GM13976 (cell line): ENCODE results near the gene SLC1A1.

Experiments used
- DNase-seq: peaks from one replicate; pipeline ENCODE4 v3.0.0; 2012; ENCODE audit warnings: low spot score
- in situ Hi-C: fragments of 300-500 bp; cut with MboI; formaldehyde crosslinking; loops from one replicate; pipeline ENCODE4 v1.12.0; 2022; ENCODE audit warnings: low sequenced_read_pairs, mixed read lengths, inconsistent platforms; ENCODE audit not compliant: unreplicated experiment
- TF ChIP-seq, protein P1 (sequence below): IDR thresholded peaks from 2 replicates; pipeline ENCODE4 v1.5.1; 2012; ENCODE audit warnings: borderline replicate concordance, mild to moderate bottlenecking; ENCODE audit not compliant: insufficient read depth; ENCODE audit errors: extremely low read depth, missing control alignments, control extremely low read depth

Gene SLC1A1

DNA sequence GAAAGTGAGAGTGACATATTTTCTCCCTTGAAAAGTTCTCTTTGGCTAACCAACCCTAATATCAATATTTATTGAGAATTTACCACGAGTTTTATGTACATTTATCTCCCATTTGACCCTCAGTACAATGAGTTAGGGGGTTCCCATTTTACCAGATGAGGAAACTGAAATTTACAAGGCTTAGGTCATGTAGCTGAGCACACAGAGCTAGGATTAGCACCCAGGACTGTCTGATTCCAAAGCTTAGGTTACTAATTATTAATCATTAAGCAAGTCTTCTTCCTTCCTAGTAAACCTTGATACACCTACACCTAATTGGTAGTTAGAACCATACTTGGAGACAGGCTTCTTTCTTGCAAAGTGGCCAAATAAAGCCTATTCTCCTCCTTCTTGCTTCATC, 12.2 kb downstream of the SLC1A1 start:
- no peak for DNase-seq
- TF ChIP-seq, protein P1, sequence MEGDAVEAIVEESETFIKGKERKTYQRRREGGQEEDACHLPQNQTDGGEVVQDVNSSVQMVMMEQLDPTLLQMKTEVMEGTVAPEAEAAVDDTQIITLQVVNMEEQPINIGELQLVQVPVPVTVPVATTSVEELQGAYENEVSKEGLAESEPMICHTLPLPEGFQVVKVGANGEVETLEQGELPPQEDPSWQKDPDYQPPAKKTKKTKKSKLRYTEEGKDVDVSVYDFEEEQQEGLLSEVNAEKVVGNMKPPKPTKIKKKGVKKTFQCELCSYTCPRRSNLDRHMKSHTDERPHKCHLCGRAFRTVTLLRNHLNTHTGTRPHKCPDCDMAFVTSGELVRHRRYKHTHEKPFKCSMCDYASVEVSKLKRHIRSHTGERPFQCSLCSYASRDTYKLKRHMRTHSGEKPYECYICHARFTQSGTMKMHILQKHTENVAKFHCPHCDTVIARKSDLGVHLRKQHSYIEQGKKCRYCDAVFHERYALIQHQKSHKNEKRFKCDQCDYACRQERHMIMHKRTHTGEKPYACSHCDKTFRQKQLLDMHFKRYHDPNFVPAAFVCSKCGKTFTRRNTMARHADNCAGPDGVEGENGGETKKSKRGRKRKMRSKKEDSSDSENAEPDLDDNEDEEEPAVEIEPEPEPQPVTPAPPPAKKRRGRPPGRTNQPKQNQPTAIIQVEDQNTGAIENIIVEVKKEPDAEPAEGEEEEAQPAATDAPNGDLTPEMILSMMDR = no peak
- in situ Hi-C loops = no loop called here

DNA sequence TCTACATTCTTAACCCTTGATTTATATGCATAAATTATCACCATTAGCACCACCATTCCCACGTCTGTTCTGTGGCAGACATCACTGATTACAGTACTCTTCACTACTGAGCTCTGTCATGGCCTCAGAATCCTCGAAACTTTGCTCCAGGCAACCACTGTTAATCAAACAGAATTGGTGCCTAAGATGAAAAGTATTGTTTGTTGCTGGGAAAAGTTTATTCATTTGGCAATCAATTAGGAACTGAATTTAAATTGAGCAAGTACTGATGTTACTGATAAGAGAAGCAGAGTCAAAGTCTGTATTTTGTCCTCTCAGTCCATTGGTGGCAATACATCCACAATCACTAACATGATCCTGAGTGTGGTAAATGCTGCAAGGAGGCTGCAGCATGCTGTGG, 12.8 kb downstream of the SLC1A1 start:
- TF ChIP-seq, protein P1 = no peak
- no peak for DNase-seq
- in situ Hi-C loops = no loop called here

DNA sequence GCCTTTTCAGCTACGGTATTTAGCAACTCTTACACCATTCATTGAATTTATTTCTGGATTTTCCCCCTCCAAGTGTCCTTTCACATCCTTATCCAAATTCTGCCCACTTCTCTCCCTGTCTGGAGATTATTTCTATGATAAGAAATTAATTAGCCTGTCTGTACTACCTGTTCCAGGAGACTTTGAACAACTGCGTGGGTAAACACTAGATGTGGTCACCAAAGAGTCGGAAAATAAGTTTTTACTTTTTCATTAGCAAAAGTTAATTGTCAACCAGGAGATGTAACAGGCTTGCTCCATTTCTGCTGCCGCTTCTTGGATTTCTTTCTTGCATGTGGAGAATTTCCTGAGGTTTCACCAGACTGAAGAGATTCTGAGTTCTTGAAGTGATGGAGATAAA, 14.0 kb downstream of the SLC1A1 start:
- no peak for DNase-seq
- TF ChIP-seq, protein P1 = no peak
- in situ Hi-C loops = no loop called here

DNA sequence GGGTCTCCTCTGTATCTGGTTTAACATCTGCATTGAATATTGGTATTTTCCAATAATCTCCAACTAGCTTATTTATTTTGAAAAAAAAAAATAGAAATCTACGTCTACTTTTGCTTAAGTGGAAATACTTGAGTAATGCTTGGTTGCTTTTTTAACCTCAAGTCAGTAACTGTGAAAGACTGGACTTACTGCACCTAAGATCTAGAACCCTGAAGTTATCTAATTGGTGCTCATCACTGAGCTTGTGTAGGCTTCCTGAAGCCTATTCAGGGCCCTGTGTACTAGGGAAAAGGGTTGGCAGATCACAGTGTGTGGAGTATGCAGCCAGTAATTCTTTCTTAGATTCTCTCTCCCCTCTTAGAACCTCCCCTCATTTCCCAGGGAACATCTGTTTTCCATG, 16.2 kb downstream of the SLC1A1 start:
- no peak for DNase-seq
- in situ Hi-C loops = no loop called here
- TF ChIP-seq, protein P1 = no peak

DNA sequence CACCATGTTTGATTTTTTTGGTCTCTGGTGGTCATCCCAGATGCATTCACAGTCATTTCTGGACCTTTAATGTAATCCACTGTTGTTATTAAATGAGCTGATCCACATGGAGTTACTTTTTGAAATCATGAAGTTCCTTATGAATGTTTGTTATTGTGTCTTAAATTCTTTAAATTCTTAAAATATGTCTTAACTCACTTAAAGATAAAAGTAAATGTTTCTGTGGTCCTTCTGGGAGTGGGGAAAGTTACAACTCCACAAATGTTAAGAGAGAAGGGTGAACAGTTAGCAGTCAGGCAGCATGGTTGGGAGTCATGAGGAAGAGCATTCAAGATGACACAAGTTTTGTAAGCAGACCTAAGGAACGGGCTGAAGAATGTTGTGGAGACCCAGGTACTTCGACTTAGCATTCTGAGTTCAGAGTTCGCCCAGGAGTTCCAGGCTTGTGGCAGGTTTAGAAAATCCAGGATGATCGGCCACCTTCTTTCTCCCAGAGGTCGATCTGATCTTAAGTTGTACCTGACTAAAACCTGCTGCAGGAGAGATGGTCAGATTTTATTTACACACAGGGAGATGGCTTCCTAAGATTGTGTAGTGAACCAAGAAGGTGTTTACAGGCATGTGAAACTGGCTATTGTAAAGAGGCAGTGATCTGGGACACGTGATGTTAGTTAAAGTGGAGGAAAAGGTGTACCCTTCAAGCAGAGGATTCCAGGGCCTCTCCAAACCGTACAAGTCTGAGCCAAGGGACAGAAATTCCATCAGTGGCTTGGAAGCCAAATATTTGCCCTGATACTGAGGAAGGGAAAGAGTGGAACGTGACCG, 17.2 kb downstream of the SLC1A1 start:
- TF ChIP-seq, protein P1 = no peak
- no peak for DNase-seq
- in situ Hi-C loops = no loop called here

DNA sequence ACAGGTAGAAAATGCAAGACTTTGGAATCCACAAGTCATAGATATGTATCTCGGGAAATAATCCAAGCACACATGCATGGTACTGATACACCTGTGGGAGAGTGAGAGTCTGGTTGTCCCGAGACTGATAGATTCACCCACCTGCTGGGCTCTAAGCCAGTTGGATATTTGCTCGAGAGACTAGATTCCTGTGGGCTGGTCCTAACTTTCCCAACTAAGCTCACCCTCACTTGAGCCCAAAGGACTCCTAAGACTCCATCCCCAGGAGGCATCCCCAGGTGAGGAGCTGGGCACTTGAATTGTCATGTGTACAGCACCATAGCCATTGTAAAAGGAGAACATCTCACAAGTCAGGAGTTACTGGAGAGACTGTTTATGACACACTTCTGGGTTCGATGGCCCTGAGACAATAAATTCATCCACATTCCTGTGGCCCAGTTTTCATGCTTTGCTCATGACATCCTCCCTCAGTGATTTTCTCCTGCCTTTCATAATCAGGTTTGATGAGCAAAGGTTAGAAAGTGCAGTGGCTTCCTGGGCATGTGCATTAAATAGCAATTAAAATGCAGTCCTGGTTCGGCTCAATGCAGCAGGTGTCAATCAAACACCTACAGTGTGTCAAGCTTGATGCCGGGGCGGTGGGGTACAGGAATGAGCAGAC, 18.1 kb downstream of the SLC1A1 start:
- in situ Hi-C loops = no loop called here
- TF ChIP-seq, protein P1 = no peak
- no peak for DNase-seq
